GM12878 (cell line): ENCODE measurements around the gene NHERF1. TPM values are rescaled to one million over a fixed set of nuclear protein-coding genes. Genes with fewer than 3 reads are reported as not detected.

ENCODE experiments used
- ATAC-seq: fragments of 200-7000 bp; cut with Tn5 transposase; 3 replicates; pipeline ENCODE4 v1.9.1; 2020; ENCODE audit warnings: mild to moderate bottlenecking, moderate library complexity
- BruUV-seq: library from RNA; stranded (reverse); fragments of 400-500 nt; replicated peaks from 2 replicates; lab custom pipeline; 2021; lab: Mats Ljungman, UMichigan
- CTCF ChIA-PET: fragments of 300-600 bp; sonication (Branson Sonifier 250); formaldehyde crosslinking; extraction: SDS; loops from one replicate; lab custom pipeline; 2021; ENCODE audit warnings: inconsistent platforms; lab: Yijun Ruan, JAX
- POLR2A ChIA-PET: fragments of 350-600 bp; formaldehyde crosslinking; extraction: SDS; loops from one replicate; lab custom pipeline; 2021; ENCODE audit warnings: inconsistent platforms; lab: Charles Lee
- RAD21 ChIA-PET: fragments of 300-600 bp; sonication (Branson Sonifier 250); formaldehyde crosslinking; loops from one replicate; lab custom pipeline; 2023; ENCODE audit warnings: antibody characterized with exemption; ENCODE audit not compliant: unreplicated experiment; lab: Charles Lee
- SMC1A ChIA-PET: fragments of 300-600 bp; sonication (Branson Sonifier 250); formaldehyde crosslinking; loops from one replicate; lab custom pipeline; 2023; ENCODE audit not compliant: unreplicated experiment, uncharacterized antibody; lab: Charles Lee
- DNase-seq: peaks from one replicate; pipeline ENCODE4 v3.0.0-alpha.2; 2011; ENCODE audit warnings: low read depth, low spot score
- FAIRE-seq: peaks from 3 replicates; lab custom pipeline; 2011; peaks lifted over from hg19 to GRCh38; lab: Jason Lieb, UNC
- H2AFZ ChIP-seq: 2 replicates; pipeline ENCODE4 v1.6.0; 2011; ENCODE audit warnings: low read depth, low read length, control low read depth; ENCODE audit not compliant: control insufficient read depth
- H3K27ac ChIP-seq: 2 replicates; pipeline ENCODE4 v1.5.1; 2011; ENCODE audit warnings: control low read depth; ENCODE audit not compliant: control insufficient read depth, insufficient read depth
- H3K27me3 ChIP-seq, 2 experiments: replicated peaks in 1 of 2; 2 replicates each; pipeline versions ENCODE4 v1.6.0 to v1.6.1; 2011; ENCODE audit warnings: low read length in 1 of 2; ENCODE audit not compliant: control insufficient read depth in 2 of 2, insufficient read depth in 2 of 2
- H3K36me3 ChIP-seq, 2 experiments: 2 replicates each; pipeline ENCODE4 v1.5.1; 2011; ENCODE audit warnings: low read length in 1 of 2; ENCODE audit not compliant: control insufficient read depth in 2 of 2, insufficient read depth in 2 of 2
- H3K4me1 ChIP-seq: 2 replicates; pipeline ENCODE4 v1.6.1; 2011; ENCODE audit warnings: mild to moderate bottlenecking, low read length, moderate library complexity, mixed read lengths; ENCODE audit not compliant: control insufficient read depth, insufficient read depth
- H3K4me2 ChIP-seq: 2 replicates; pipeline ENCODE4 v1.6.0; 2011; ENCODE audit warnings: control low read depth; ENCODE audit not compliant: control insufficient read depth, insufficient read depth
- H3K4me3 ChIP-seq: fragments of 200-600 bp; sonication (generic); 2 replicates; pipeline ENCODE4 v1.5.1; 2016
- H3K79me2 ChIP-seq: 2 replicates; pipeline ENCODE4 v1.6.0; 2011; ENCODE audit warnings: low read length; ENCODE audit not compliant: control insufficient read depth, insufficient read depth
- H3K9ac ChIP-seq: 2 replicates; pipeline ENCODE4 v1.8.0; 2011; ENCODE audit warnings: low read length, control low read depth, mixed read lengths; ENCODE audit not compliant: control insufficient read depth, insufficient read depth
- H3K9me3 ChIP-seq: replicated peaks from 3 replicates; pipeline ENCODE4 v1.5.1; 2011; ENCODE audit warnings: mild to moderate bottlenecking, low read length; ENCODE audit not compliant: control insufficient read depth, insufficient read depth
- H4K20me1 ChIP-seq: 2 replicates; pipeline ENCODE4 v1.6.0; 2011; ENCODE audit not compliant: control insufficient read depth, insufficient read depth
- ASH2L ChIP-seq: fragments of 300-600, 200-600 bp; sonication (generic); IDR thresholded peaks from 2 replicates; pipeline ENCODE4 v1.6.1; 2017; ENCODE audit warnings: low read depth, mild to moderate bottlenecking, borderline replicate concordance
- EED ChIP-seq: sonication (generic); IDR thresholded peaks from 2 replicates; pipeline ENCODE4 v1.6.1; 2016; ENCODE audit warnings: antibody characterized with exemption, low read depth
- EGR1 ChIP-seq, 2 experiments: IDR thresholded peaks; 1 replicate in 1 of 2; 2 replicates in 1 of 2; pipeline ENCODE4 v1.6.1; 2011 to 2012; ENCODE audit warnings: low read depth in 2 of 2, low read length in 2 of 2, borderline replicate concordance in 1 of 2, mild to moderate bottlenecking in 1 of 2, moderate library complexity in 1 of 2
- GATAD2B ChIP-seq: fragments of 450-650 bp; conservative IDR thresholded peaks from 2 replicates; pipeline ENCODE4 v1.6.1; 2017; ENCODE audit warnings: low read depth, mild to moderate bottlenecking, moderate library complexity
- KDM1A ChIP-seq: fragments of 200-600 bp; sonication (generic); IDR thresholded peaks from 2 replicates; pipeline ENCODE4 v1.6.1; 2016; ENCODE audit warnings: borderline replicate concordance
- MEF2B ChIP-seq: fragments of 450-650 bp; IDR thresholded peaks from 2 replicates; pipeline ENCODE4 v1.6.1; 2018; ENCODE audit warnings: mild to moderate bottlenecking, moderate library complexity; ENCODE audit not compliant: partially characterized antibody, poor library complexity, severe bottlenecking
- MTA3 ChIP-seq: IDR thresholded peaks from 2 replicates; pipeline ENCODE4 v1.6.1; 2012; ENCODE audit warnings: low read length, inconsistent platforms, borderline replicate concordance
- NFYA ChIP-seq: IDR thresholded peaks from 2 replicates; pipeline ENCODE4 v1.6.1; 2011; ENCODE audit warnings: low read depth, mild to moderate bottlenecking, low read length, improper control_type of control experiment, borderline replicate concordance
- NFYB ChIP-seq: IDR thresholded peaks from 2 replicates; pipeline ENCODE4 v1.6.1; 2011; ENCODE audit warnings: low read depth, mild to moderate bottlenecking, low read length, improper control_type of control experiment, moderate library complexity; ENCODE audit not compliant: insufficient read depth
- POLR2AphosphoS2 ChIP-seq: IDR thresholded peaks from 2 replicates; pipeline ENCODE4 v1.6.1; 2011; ENCODE audit warnings: low read depth, mild to moderate bottlenecking, low read length, improper control_type of control experiment, moderate library complexity
- SMARCA5 ChIP-seq: fragments of 450-650 bp; IDR thresholded peaks from 2 replicates; pipeline ENCODE4 v1.6.1; 2017; ENCODE audit warnings: mild to moderate bottlenecking
- SRF ChIP-seq, 2 experiments: IDR thresholded peaks; 2 replicates each; pipeline ENCODE4 v1.6.1; 2011; ENCODE audit warnings: low read depth in 2 of 2, low read length in 2 of 2, mild to moderate bottlenecking in 1 of 2, moderate library complexity in 1 of 2
- TCF3 ChIP-seq: IDR thresholded peaks from 2 replicates; pipeline ENCODE4 v1.6.1; 2012; ENCODE audit warnings: low read depth, mild to moderate bottlenecking, low read length, borderline replicate concordance; ENCODE audit not compliant: insufficient read depth
- ZBED1 ChIP-seq: IDR thresholded peaks from 2 replicates; pipeline ENCODE4 v1.6.1; 2016; ENCODE audit warnings: borderline replicate concordance
- ZNF207 ChIP-seq: fragments of 450-650 bp; IDR thresholded peaks from 2 replicates; pipeline ENCODE4 v1.6.1; 2014; ENCODE audit warnings: antibody characterized with exemption, mild to moderate bottlenecking, borderline replicate concordance
- ZNF384 ChIP-seq: IDR thresholded peaks from 2 replicates; pipeline ENCODE4 v1.6.1; 2012; ENCODE audit warnings: low read depth, mild to moderate bottlenecking, low read length, improper control_type of control experiment, borderline replicate concordance
- WGBS: methylation state at CpG from one replicate; pipeline ENCODE4 v1.1.6; 2016; ENCODE audit warnings: low lambda C conversion rate; ENCODE audit not compliant: insufficient replicate concordance, insufficient coverage; ENCODE audit errors: missing lambda C conversion rate; 5-methylcytosine and 5-hydroxymethylcytosine counted together
- in situ Hi-C: fragments of 300-500 bp; cut with MboI; formaldehyde crosslinking; loops from 9 replicates; pipeline ENCODE4 v1.14.3; 2018; ENCODE audit warnings: mixed read lengths
- intact Hi-C: fragments of 100-400 bp; cut with micrococcal nuclease; formaldehyde crosslinking; loops from one replicate; pipeline ENCODE4 v1.14.2; 2022; ENCODE audit not compliant: unreplicated experiment
- polyA plus RNA-seq, 11 experiments: library from polyadenylated mRNA; depleted of rRNA in 4 of 11; unstranded in 6 of 11; stranded (reverse) in 5 of 11; fragments of >200 nt; fragmentation: Nextera tagmentation in 4 of 11; fragmentation: Illumina TruSeq in 1 of 11; extraction: Ambion mirVana in 4 of 11; extraction: Trizol in 1 of 11; gene quantifications; 1 replicate in 1 of 11; 2 replicates in 10 of 11; pipeline versions ENCODE4 v1.2.1 to v1.2.3, GENCODE V29; 2011 to 2016; ENCODE audit warnings: inconsistent platforms in 2 of 11, missing spikeins in 2 of 11, low read depth in 1 of 11
- total RNA-seq, 4 experiments: library from RNA; depleted of rRNA in 3 of 4; stranded (reverse); fragments of >200 nt in 3 of 4; fragmentation: Illumina TruSeq in 1 of 4; extraction: Trizol in 1 of 4; gene quantifications; 2 replicates each; pipeline versions ENCODE4 v1.2.1 to v1.2.3, GENCODE V29; 2013 to 2021
- TF ChIP-seq, protein P1 (sequence below): fragments of 450-650 bp; IDR thresholded peaks from 2 replicates; pipeline ENCODE4 v1.6.1; 2018; ENCODE audit warnings: borderline replicate concordance, mild to moderate bottlenecking; ENCODE audit not compliant: partially characterized antibody
- TF ChIP-seq, protein P2 (sequence below): IDR thresholded peaks from 2 replicates; pipeline ENCODE4 v1.6.1; 2011; ENCODE audit warnings: low read depth, mild to moderate bottlenecking, low read length, moderate library complexity, borderline replicate concordance; ENCODE audit errors: extremely low read depth
- TF ChIP-seq, protein P3 (sequence below), 3 experiments: IDR thresholded peaks in 2 of 3; conservative IDR thresholded peaks in 1 of 3; 2 replicates each; pipeline ENCODE4 v1.5.1; 2011; ENCODE audit warnings: low read depth in 3 of 3, low read length in 3 of 3, mild to moderate bottlenecking in 3 of 3, control low read depth in 2 of 3, moderate library complexity in 2 of 3, inconsistent platforms in 1 of 3, mixed read lengths in 1 of 3; ENCODE audit not compliant: control insufficient read depth in 2 of 3, insufficient read depth in 1 of 3; ENCODE audit errors: extremely low read depth in 1 of 3

The NHERF1 gene
- total and polyA plus RNA-seq, 10 of the 15 experiments (the other 5 are each of a cell fraction or from before 2014, with no cell fraction given), result 13.4 to 61.6 (median 39.0) TPM

DNA sequence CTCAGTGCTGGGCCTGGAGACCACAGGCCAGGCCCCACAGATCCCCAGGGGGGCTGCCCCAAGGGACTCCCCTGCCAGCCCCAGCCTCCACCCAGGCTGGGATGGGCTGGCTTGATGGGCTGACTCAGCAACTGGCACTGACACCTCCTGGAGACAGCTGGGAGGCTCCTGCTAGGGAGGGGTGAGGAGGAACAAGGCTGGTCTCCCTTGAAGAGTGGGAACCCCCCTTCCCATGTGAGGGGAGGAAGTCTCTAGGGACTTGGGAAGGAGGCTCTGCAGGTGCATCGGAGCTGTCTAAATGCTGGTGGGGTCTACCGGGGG lies 10.4 kb downstream of the NHERF1 start:
- ChIA-PET SMC1A (interaction anchor here (0.8 to 2.0 kb wide), 5 partner anchors 8 to 107 kb away, joined by 3 to 12 read pairs (median 10); no protein-coding TSS in a partner anchor), CTCF (interaction anchor here (0.9 to 5.2 kb wide), 10 partner anchors 10 to 116 kb away, joined by 3 to 33 read pairs (median 8); partner anchors contain the start of gene RAB37), RAD21 (interaction anchor here (0.7 to 2.7 kb wide), 6 partner anchors 9 to 101 kb away, joined by 3 to 12 read pairs (median 6); partner anchors contain the start of gene NAT9), POLR2A (interaction anchor here (0.8 to 2.8 kb wide), 3 partner anchors 9 to 22 kb away, joined by 3 to 16 read pairs (median 12); partner anchors contain the start of genes NAT9 and RAB37)
- H3K27ac ChIP-seq, result peak overlapping the region; percentile 1; the same call in 1 of the 2 replicates
- H3K4me3 ChIP-seq, result no peak overlapping the region
- DNase-seq, result no peak
- H3K4me1 ChIP-seq, result peaks cover 24% of the 10 kb centered on the region
- no peaks in the 10 kb centered on the region for H4K20me1 ChIP-seq
- no TSS peak for BruUV-seq
- H3K4me2 ChIP-seq, result peak overlapping the region; percentile 57
- intact Hi-C loops (no loop called here), in situ Hi-C loops (no loop called here)
- H3K27me3 ChIP-seq, result no peaks in the 10 kb centered on the region
- no peak overlapping the region for H2AFZ ChIP-seq
- no peaks in the 10 kb centered on the region for H3K9me3 ChIP-seq
- FAIRE-seq, result no peak
- no peaks in the 10 kb centered on the region; a peak in 2 of 4 replicates for H3K36me3 ChIP-seq
- H3K79me2 ChIP-seq, result peaks cover 8% of the 10 kb centered on the region
- peak; percentile 69 for ATAC-seq
- WGBS, result 50% methylated on average over 2 of the region's 2 CpGs
- peak overlapping the region; percentile 26; the same call in 1 of the 2 replicates for H3K9ac ChIP-seq
- TF ChIP-seq KDM1A, result no peak
- 0 out of 2 replicates have a peak, but pooled peaks have one; percentile 11 for TF ChIP-seq TCF3
- no peak for TF ChIP-seq NFYB
- TF ChIP-seq EED, result 0 out of 2 replicates have a peak, but pooled peaks have one; percentile 21
- no peak for TF ChIP-seq ZBED1
- TF ChIP-seq, protein P1, sequence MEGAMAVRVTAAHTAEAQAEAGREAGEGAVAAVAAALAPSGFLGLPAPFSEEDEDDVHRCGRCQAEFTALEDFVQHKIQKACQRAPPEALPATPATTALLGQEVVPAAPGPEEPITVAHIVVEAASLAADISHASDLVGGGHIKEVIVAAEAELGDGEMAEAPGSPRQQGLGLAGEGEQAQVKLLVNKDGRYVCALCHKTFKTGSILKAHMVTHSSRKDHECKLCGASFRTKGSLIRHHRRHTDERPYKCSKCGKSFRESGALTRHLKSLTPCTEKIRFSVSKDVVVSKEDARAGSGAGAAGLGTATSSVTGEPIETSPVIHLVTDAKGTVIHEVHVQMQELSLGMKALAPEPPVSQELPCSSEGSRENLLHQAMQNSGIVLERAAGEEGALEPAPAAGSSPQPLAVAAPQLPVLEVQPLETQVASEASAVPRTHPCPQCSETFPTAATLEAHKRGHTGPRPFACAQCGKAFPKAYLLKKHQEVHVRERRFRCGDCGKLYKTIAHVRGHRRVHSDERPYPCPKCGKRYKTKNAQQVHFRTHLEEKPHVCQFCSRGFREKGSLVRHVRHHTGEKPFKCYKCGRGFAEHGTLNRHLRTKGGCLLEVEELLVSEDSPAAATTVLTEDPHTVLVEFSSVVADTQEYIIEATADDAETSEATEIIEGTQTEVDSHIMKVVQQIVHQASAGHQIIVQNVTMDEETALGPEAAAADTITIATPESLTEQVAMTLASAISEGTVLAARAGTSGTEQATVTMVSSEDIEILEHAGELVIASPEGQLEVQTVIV, result no peak
- no peak for TF ChIP-seq SMARCA5
- no peak for TF ChIP-seq NFYA
- TF ChIP-seq POLR2AphosphoS2, result no peak
- no peak for TF ChIP-seq MTA3
- TF ChIP-seq MEF2B, result peak; percentile 96
- 0 out of 2 replicates have a peak, but pooled peaks have one; percentile 21 for TF ChIP-seq GATAD2B
- no peak for TF ChIP-seq ZNF384
- TF ChIP-seq, protein P2, sequence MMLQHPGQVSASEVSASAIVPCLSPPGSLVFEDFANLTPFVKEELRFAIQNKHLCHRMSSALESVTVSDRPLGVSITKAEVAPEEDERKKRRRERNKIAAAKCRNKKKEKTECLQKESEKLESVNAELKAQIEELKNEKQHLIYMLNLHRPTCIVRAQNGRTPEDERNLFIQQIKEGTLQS, result no peak
- TF ChIP-seq ASH2L, result no peak
- TF ChIP-seq, protein P3, sequence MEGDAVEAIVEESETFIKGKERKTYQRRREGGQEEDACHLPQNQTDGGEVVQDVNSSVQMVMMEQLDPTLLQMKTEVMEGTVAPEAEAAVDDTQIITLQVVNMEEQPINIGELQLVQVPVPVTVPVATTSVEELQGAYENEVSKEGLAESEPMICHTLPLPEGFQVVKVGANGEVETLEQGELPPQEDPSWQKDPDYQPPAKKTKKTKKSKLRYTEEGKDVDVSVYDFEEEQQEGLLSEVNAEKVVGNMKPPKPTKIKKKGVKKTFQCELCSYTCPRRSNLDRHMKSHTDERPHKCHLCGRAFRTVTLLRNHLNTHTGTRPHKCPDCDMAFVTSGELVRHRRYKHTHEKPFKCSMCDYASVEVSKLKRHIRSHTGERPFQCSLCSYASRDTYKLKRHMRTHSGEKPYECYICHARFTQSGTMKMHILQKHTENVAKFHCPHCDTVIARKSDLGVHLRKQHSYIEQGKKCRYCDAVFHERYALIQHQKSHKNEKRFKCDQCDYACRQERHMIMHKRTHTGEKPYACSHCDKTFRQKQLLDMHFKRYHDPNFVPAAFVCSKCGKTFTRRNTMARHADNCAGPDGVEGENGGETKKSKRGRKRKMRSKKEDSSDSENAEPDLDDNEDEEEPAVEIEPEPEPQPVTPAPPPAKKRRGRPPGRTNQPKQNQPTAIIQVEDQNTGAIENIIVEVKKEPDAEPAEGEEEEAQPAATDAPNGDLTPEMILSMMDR (IDR thresholded peaks at IDR 0.05 in 2 of 3, conservative IDR thresholded peaks at IDR 0.05 in 1 of 3; ENCODE audit: control insufficient read depth in 2 of 3, extremely low read depth in 1 of 3, insufficient read depth in 1 of 3, low read depth in 3 of 3, low read length in 3 of 3), result peak in 2 of 3 experiments; percentile 3 to 16; a peak in 2 of 6 replicates
- no peak for TF ChIP-seq ZNF207
- no peak for TF ChIP-seq SRF (IDR thresholded peaks at IDR 0.05; ENCODE audit: low read depth in 2 of 2, low read length in 2 of 2)
- no peak for TF ChIP-seq EGR1 (IDR thresholded peaks at IDR 0.05; ENCODE audit: borderline replicate concordance in 1 of 2, low read depth in 2 of 2, low read length in 2 of 2)
